GM19395 (cell line): ENCODE data around the gene COL6A1.
"Not testable (repeated sequence)": the region's sequence is repeated elsewhere in the genome, so short reads cannot be mapped to it uniquely, and the experiment has no call there.

Experiments used
- ATAC-seq: cut with Tn5 transposase; IDR thresholded peaks from one replicate; pipeline ENCODE4 v1.9.1; 2021; ENCODE audit warnings: mild to moderate bottlenecking, moderate library complexity; ENCODE audit not compliant: unreplicated experiment

COL6A1 gene

DNA sequence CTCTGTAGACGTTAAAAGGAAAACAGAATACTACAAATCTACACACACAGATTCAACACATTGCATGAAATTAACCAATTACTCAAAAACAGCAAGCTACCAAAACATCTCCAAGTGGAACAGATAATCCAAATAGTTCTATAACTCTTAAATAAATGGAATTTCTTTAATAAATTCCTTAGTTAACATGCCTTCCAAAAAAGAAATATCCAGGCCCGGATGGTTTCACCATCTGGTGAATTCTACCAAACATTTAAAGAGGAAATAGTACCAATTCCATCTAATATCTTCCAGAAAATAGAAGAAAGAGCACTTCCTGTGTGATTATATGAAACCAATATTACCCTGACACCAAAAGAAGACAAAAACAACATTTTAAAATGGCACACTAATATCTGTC is 63.6 kb downstream of the COL6A1 start:
- no peak for ATAC-seq

GRCh38 chr21:46046471-46046870 is 64.9 kb downstream of the COL6A1 start:
- no peak for ATAC-seq

- ATAC-seq = not testable (repeated sequence)
Observed at GRCh38 chr21:46046906-46047305, 65.3 kb downstream of the COL6A1 start.

DNA sequence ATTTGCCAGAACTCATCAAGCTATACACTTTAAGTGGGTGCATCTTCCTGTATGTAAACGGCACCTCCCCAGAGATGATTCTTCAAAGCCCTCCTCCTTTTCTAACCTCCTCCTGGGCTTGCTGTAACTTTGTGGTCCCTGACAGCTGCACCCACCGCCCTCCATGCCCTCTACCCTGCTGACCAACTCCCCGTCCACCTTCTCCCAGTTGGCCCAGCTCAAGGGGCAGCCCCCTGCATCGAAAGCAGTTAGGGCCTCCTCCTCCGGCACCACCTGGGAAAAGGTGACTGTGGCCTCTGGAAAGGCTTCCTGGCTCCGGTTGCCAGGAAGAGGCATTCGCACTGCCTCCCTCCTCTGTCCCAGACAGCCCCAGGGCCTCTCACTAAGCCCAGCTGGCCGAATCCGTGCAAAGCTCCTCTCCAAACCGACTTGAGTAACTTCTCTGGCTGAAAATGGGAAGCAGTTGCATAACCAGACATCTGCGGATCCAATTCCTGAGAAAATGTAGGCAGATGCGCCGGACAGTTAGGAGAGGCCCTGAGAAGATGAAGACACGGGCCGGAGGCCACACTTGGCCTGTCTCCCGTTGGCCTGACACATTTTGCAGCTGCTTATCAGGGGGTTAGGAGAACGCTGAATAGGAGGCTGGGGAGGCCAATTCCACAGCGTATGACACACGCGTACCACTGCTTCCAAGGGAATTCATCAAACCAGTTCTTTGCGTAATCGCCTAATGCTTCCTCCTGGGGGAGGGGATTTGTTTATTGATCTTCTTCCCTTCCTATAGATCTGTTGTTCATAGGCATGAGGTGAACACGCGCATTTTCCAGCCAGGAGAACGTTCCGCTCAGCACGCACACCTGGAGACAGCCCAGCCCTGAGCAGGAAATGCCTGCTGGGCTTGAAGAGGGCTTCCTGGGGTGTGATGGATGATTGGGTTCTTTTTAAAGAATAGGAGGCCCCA is 67.6 kb downstream of the COL6A1 start:
- ATAC-seq = no peak

DNA sequence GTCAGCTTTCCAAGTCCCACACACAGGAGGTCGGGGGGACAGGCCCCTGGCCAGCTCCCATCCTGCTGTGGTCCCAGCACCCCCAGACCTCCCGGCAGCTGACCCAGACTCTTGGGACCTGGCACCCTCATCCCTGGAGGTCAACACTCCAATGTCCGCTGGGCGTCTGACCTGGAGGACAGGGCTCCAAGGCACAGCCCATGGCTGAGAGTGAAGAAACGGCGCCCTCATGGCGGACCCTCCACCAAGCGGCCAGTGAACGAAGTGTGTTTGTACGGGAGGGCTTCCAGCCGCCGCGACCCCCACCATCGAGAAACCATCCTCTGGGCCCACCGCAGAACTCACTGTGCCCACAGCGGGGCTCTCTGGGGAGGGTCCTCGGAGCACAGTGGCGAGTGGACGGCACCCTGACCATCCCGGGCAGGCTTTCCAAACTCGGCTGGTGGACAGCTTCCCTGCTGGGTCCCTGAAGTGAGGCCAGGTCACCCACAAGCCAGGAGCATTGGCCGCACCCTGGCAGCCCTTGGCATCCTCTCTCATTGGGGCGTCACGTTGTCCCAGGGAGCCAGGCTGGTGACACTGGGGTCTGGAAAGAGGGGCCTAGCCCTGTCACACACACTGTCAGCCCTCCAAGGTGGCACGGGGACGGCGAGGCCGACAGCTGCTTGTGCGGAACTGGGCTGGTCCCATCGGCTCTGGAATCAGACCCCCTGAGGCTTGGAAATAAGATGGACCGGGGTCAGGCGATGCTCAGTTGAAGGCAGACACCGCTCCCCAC is 68.5 kb downstream of the COL6A1 start:
- no peak for ATAC-seq

GRCh38 chr21:46050668-46051378 is 69.3 kb downstream of the COL6A1 start:
- no peak for ATAC-seq

DNA sequence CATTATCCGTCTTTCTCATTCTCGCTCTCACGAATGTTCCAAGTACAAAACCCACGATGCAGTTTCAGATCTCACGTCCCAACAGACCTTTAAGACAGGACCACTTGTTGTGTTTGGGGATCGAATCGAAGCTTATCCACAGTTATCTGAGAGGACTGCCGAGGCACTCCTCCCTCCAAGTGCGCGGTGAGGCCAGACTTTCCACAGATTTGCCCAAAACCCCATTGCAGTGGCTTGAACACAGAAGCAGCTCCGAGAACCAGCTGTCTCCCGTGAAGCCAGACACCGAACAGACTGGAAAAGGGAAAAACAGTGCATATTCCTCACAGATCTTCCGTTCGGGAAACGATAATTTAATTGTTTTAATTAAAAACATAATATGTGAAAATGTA is 69.8 kb downstream of the COL6A1 start:
- no peak for ATAC-seq

- ATAC-seq = no peak
Observed at GRCh38 chr21:46051821-46052675, 70.5 kb downstream of the COL6A1 start.

GRCh38 chr21:46052703-46053651 is 71.4 kb downstream of the COL6A1 start:
- no peak for ATAC-seq

DNA sequence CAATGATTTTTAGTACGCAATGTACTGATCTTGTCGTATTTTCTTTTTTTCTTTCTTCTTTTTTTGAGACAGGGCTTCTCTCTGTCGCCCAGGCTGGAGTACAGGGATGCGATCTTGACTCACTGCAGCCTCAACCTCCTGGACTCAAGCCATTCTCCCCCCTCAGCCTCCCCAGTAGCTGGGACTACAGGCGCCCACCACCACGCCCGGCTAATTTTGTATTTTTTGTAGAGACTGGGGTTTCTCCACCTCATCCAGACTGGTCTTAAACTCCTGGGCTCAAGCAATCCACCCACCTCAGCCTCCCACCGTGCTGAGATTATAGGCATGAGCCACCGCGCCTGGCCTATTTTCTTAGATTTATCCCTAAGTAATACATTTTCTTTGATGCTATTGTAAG is 72.5 kb downstream of the COL6A1 start:
- no peak for ATAC-seq

DNA sequence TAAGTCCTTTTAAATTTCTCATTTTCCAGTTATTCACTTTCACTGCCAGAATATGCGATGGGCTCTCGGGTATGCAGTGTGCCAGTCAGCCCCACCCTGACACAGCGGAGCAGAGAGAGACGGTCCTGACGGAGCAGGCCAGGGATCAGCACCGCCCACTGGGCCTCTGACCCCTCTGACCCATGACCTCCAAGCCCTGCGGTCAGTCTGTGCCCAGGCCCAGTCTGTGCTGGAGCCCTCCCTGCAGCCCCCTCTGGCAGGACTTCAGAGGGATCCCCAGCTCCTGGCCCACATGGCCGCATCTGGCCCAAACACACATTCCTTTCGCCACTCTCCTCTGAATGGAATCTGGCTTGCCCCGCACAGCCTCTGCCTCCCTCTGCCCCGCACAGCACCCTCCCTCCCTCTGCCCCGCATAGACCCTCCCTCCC is 72.9 kb downstream of the COL6A1 start:
- ATAC-seq = no peak
